DMS53 treated with DMSO at 0.1 percent for 48 hours (cell line): ENCODE measurements around the gene FAM241A.
A peak's percentile ranks its signal among the peaks of the same experiment; 100 is the strongest.
"Not testable (repeated sequence)": the region's sequence is repeated elsewhere in the genome, so short reads cannot be mapped to it uniquely, and the experiment has no call there.

ENCODE experiments used
- DNase-seq: peaks from one replicate; lab custom pipeline; 2025; ENCODE audit not compliant: unreplicated experiment; lab: John Stamatoyannopoulos, UW

The FAM241A gene

GRCh38 chr4:112145326-112145789 is at the start of gene FAM241A:
Gene FAM241A, plus strand, starts transcription at chr4:112145454. Its CDS starts 127 bp downstream, at chr4:112145581.
- DNase-seq: peak; percentile 44

GRCh38 chr4:112098841-112099530 is 46.3 kb upstream of the FAM241A start:
- DNase-seq: no peak

GRCh38 chr4:112099701-112100297 is 45.5 kb upstream of the FAM241A start:
- DNase-seq: peak; percentile 53

GRCh38 chr4:112102875-112103370 is 42.3 kb upstream of the FAM241A start:
- DNase-seq: no peak

- DNase-seq: no peak
Observed at GRCh38 chr4:112105201-112105969, 39.9 kb upstream of the FAM241A start.

GRCh38 chr4:112109360-112110058 is 35.7 kb upstream of the FAM241A start:
- peak; percentile 59 for DNase-seq

- no peak for DNase-seq
Observed at GRCh38 chr4:112110059-112110425, 35.2 kb upstream of the FAM241A start.

- no peak for DNase-seq
Observed at GRCh38 chr4:112111306-112111705, 33.9 kb upstream of the FAM241A start.

- not testable (repeated sequence) for DNase-seq
Observed at GRCh38 chr4:112112095-112112494, 33.2 kb upstream of the FAM241A start.

GRCh38 chr4:112112590-112113170 is 32.6 kb upstream of the FAM241A start:
- peak; percentile 41 for DNase-seq

GRCh38 chr4:112113864-112114263 is 31.4 kb upstream of the FAM241A start:
- DNase-seq: no peak

- DNase-seq: no peak
Observed at GRCh38 chr4:112114452-112114851, 30.8 kb upstream of the FAM241A start.

GRCh38 chr4:112118742-112119352 is 26.4 kb upstream of the FAM241A start:
- no peak for DNase-seq

GRCh38 chr4:112119353-112119783 is 25.9 kb upstream of the FAM241A start:
- DNase-seq: no peak

GRCh38 chr4:112120021-112120420 is 25.2 kb upstream of the FAM241A start:
- no peak for DNase-seq

GRCh38 chr4:112125416-112125815 is 19.8 kb upstream of the FAM241A start:
- no peak for DNase-seq

GRCh38 chr4:112127048-112127637 is 18.1 kb upstream of the FAM241A start:
- DNase-seq: no peak

GRCh38 chr4:112127803-112128202 is 17.5 kb upstream of the FAM241A start:
- no peak for DNase-seq

- no peak for DNase-seq
Observed at GRCh38 chr4:112128452-112128851, 16.8 kb upstream of the FAM241A start.

- no peak for DNase-seq
Observed at GRCh38 chr4:112130906-112131305, 14.3 kb upstream of the FAM241A start.
